K562 (cell line): Measurements from ENCODE around the gene OR5D16. TPM values are rescaled to one million over a fixed set of nuclear protein-coding genes. Genes with fewer than 3 reads are reported as not detected.

Experiments
- ATAC-seq: fragments of 200-7000 bp; cut with Tn5 transposase; 3 replicates; pipeline ENCODE4 v1.9.1; 2020; ENCODE audit warnings: moderate library complexity
- BruUV-seq: library from RNA; stranded (reverse); fragments of 400-500 nt; replicated peaks from 2 replicates; lab custom pipeline; 2021; lab: Mats Ljungman, UMichigan
- CTCF ChIA-PET: fragments of 300-600 bp; formaldehyde crosslinking; extraction: SDS; loops from one replicate; lab custom pipeline; 2021; ENCODE audit warnings: low intra/inter-chr PET ratio; lab: Yijun Ruan, JAX
- POLR2A ChIA-PET: fragments of 300-600, 350-650 bp; sonication (Branson Sonifier 250); formaldehyde crosslinking; extraction: SDS; loops from one replicate; lab custom pipeline; 2021; ENCODE audit warnings: antibody characterized with exemption, inconsistent platforms; lab: Yijun Ruan, JAX
- DNase-seq, 4 experiments: peaks; one replicate each; pipeline versions ENCODE4 v3.0.0 to v3.0.0-alpha.2; 2011 to 2018; ENCODE audit warnings: low spot score in 3 of 4, mixed read lengths in 3 of 4; ENCODE audit errors: extremely low read depth in 1 of 4
- FAIRE-seq: peaks from 2 replicates; lab custom pipeline; 2011; peaks lifted over from hg19 to GRCh38; lab: Jason Lieb, UNC
- H2AFZ ChIP-seq: 2 replicates; pipeline ENCODE4 v1.6.0; 2011; ENCODE audit warnings: low read depth, low read length, control low read depth, inconsistent platforms
- H3K27ac ChIP-seq: fragments of 200-600 bp; 3 replicates; pipeline ENCODE4 v1.8.0; 2011; ENCODE audit warnings: low read depth, mild to moderate bottlenecking, control low read depth, inconsistent platforms, low read length, moderate library complexity, mixed read lengths; ENCODE audit errors: extremely low read depth
- H3K27me3 ChIP-seq, 2 experiments: fragments of 300-600 bp in 1 of 2; 2 replicates in 1 of 2; 3 replicates in 1 of 2; pipeline versions ENCODE4 v1.6.0 to v1.8.0; 2011; ENCODE audit warnings: inconsistent platforms in 2 of 2, low read length in 2 of 2, mild to moderate bottlenecking in 1 of 2, mixed read lengths in 1 of 2, moderate library complexity in 1 of 2; ENCODE audit not compliant: control insufficient read depth in 2 of 2, insufficient read depth in 2 of 2
- H3K36me3 ChIP-seq: fragments of 300-600 bp; 3 replicates; pipeline ENCODE4 v1.8.0; 2011; ENCODE audit warnings: mild to moderate bottlenecking, low read length, inconsistent platforms; ENCODE audit not compliant: control insufficient read depth, insufficient read depth
- H3K4me1 ChIP-seq, 2 experiments: fragments of 200-600 bp in 1 of 2; replicated peaks in 1 of 2; 2 replicates in 1 of 2; 3 replicates in 1 of 2; pipeline versions ENCODE4 v1.5.1 to v1.8.0; 2011; ENCODE audit warnings: inconsistent platforms in 2 of 2, low read length in 2 of 2, mild to moderate bottlenecking in 1 of 2, mixed read lengths in 1 of 2, moderate library complexity in 1 of 2; ENCODE audit not compliant: control insufficient read depth in 2 of 2, insufficient read depth in 2 of 2
- H3K4me2 ChIP-seq: 2 replicates; pipeline ENCODE4 v1.6.1; 2011; ENCODE audit warnings: low read length, control low read depth, inconsistent platforms, mixed read lengths; ENCODE audit not compliant: insufficient read depth
- H3K4me3 ChIP-seq: fragments of 200-600 bp; sonication (generic), shearing (Covaris generic); 2 replicates; pipeline ENCODE4 v1.5.1; 2016; ENCODE audit warnings: control low read depth, inconsistent platforms
- H3K79me2 ChIP-seq: fragments of 200-600 bp; 3 replicates; pipeline ENCODE4 v1.8.0; 2011; ENCODE audit warnings: low read length, inconsistent platforms; ENCODE audit not compliant: control insufficient read depth, insufficient read depth
- H3K9ac ChIP-seq, 2 experiments: 2 replicates each; pipeline versions ENCODE4 v1.6.0 to v1.6.1; 2011; ENCODE audit warnings: low read depth in 2 of 2, low read length in 2 of 2, control low read depth in 1 of 2, inconsistent platforms in 1 of 2, mild to moderate bottlenecking in 1 of 2, mixed read lengths in 1 of 2; ENCODE audit not compliant: insufficient read depth in 1 of 2
- H3K9me1 ChIP-seq: one replicate; pipeline ENCODE4 v1.6.0; 2011; ENCODE audit warnings: inconsistent platforms, mild to moderate bottlenecking, low read length, moderate library complexity; ENCODE audit not compliant: control insufficient read depth, insufficient read depth
- H3K9me3 ChIP-seq: replicated peaks from 2 replicates; pipeline ENCODE4 v1.5.1; 2011; ENCODE audit warnings: low read depth, low read length, inconsistent platforms; ENCODE audit not compliant: control insufficient read depth, insufficient read depth
- H4K20me1 ChIP-seq: replicated peaks from 2 replicates; pipeline ENCODE4 v1.6.1; 2011; ENCODE audit warnings: low read length, inconsistent platforms, mixed read lengths; ENCODE audit not compliant: control insufficient read depth, insufficient read depth
- ARID2 ChIP-seq: fragments of 450-650 bp; IDR thresholded peaks from 2 replicates; pipeline ENCODE4 v1.6.1; 2017; ENCODE audit warnings: antibody characterized with exemption, mild to moderate bottlenecking
- BDP1 ChIP-seq: IDR thresholded peaks from 3 replicates; pipeline ENCODE4 v1.6.1; 2011; ENCODE audit not compliant: insufficient read length, insufficient read depth
- DIDO1 ChIP-seq: fragments of 450-650 bp; IDR thresholded peaks from 2 replicates; pipeline ENCODE4 v1.6.1; 2016; ENCODE audit warnings: low read depth, missing biosample characterization, missing genetic modification characterization
- ELF1 ChIP-seq: fragments of 200-800 bp; sonication (Bioruptor generic); IDR thresholded peaks from 2 replicates; pipeline ENCODE4 v1.6.1; 2016; ENCODE audit warnings: missing genetic modification characterization, missing compliant biosample characterization
- FOXA1 ChIP-seq: fragments of 450-650 bp; IDR thresholded peaks from 2 replicates; pipeline ENCODE4 v1.6.1; 2016; ENCODE audit warnings: mild to moderate bottlenecking, borderline replicate concordance
- FOXK2 ChIP-seq, 2 experiments: fragments of 450-650 bp; IDR thresholded peaks in 1 of 2; conservative IDR thresholded peaks in 1 of 2; 2 replicates each; pipeline ENCODE4 v1.6.1; 2016; ENCODE audit warnings: low read depth in 2 of 2, mild to moderate bottlenecking in 1 of 2
- MYC ChIP-seq, 2 experiments: fragments of 250-450 bp in 1 of 2; sonication (Bioruptor Pico) in 1 of 2; IDR thresholded peaks; 2 replicates each; pipeline versions ENCODE4 v1.5.1 to v1.6.1; 2012 to 2021; ENCODE audit warnings: low read depth in 2 of 2, borderline replicate concordance in 1 of 2, improper control_type of control experiment in 1 of 2, low read length in 1 of 2, mild to moderate bottlenecking in 1 of 2, moderate library complexity in 1 of 2
- RBFOX2 ChIP-seq: fragments of 200-400 bp; formaldehyde crosslinking; IDR thresholded peaks from 2 replicates; pipeline ENCODE4 v1.6.1; 2017; ENCODE audit warnings: low read depth, mild to moderate bottlenecking, low read length, moderate library complexity
- SREBF1 ChIP-seq: fragments of 150-350 bp; IDR thresholded peaks from 2 replicates; pipeline ENCODE4 v1.6.1; 2014; ENCODE audit warnings: antibody characterized with exemption, low read depth, low read length, borderline replicate concordance
- TEAD1 ChIP-seq, 2 experiments: fragments of 450-650 bp in 1 of 2; sonication (generic) in 1 of 2; formaldehyde crosslinking; IDR thresholded peaks; 2 replicates each; pipeline versions ENCODE4 v1.4.0 to v1.8.0; 2020 to 2022; ENCODE audit warnings: mild to moderate bottlenecking in 2 of 2, missing genetic modification reagents in 1 of 2
- TOE1 ChIP-seq, 2 experiments: fragments of 450-650 bp in 1 of 2; sonication (generic) in 1 of 2; formaldehyde crosslinking in 1 of 2; IDR thresholded peaks; 2 replicates each; pipeline versions ENCODE4 v1.7.1 to v1.8.0; 2016 to 2022; ENCODE audit warnings: borderline replicate concordance in 2 of 2, mild to moderate bottlenecking in 2 of 2, antibody characterized with exemption in 1 of 2, inconsistent platforms in 1 of 2, low read depth in 1 of 2, missing genetic modification reagents in 1 of 2, moderate library complexity in 1 of 2
- ZBTB9 ChIP-seq: fragments of 450-650 bp; formaldehyde crosslinking; IDR thresholded peaks from 2 replicates; pipeline ENCODE4 v1.4.0; 2020; ENCODE audit warnings: mild to moderate bottlenecking, moderate library complexity
- ZKSCAN3 ChIP-seq: fragments of 250-450 bp; sonication (Bioruptor Pico); IDR thresholded peaks from 2 replicates; pipeline ENCODE4 v1.4.0; 2020
- ZNF280A ChIP-seq: fragments of 450-650 bp; IDR thresholded peaks from 2 replicates; pipeline ENCODE4 v1.6.1; 2018; ENCODE audit warnings: mild to moderate bottlenecking, low read depth; ENCODE audit not compliant: partially characterized antibody
- ZNF644 ChIP-seq: fragments of 200-800 bp; sonication (Bioruptor generic); IDR thresholded peaks from 2 replicates; pipeline ENCODE4 v1.6.1; 2016; ENCODE audit warnings: low read depth, missing genetic modification characterization, missing compliant biosample characterization
- WGBS: fragments of 100-300 bp; shearing (Covaris generic); methylation state at CpG from one replicate; pipeline ENCODE4 v1.1.6; 2016; ENCODE audit warnings: low coverage, mixed read lengths; ENCODE audit not compliant: insufficient coverage; ENCODE audit errors: missing lambda C conversion rate; 5-methylcytosine and 5-hydroxymethylcytosine counted together
- in situ Hi-C: fragments of 300-500 bp; cut with MboI; formaldehyde crosslinking; loops from 4 replicates; pipeline ENCODE4 v1.15.0; 2018; ENCODE audit warnings: inconsistent platforms, mixed read lengths
- intact Hi-C: fragments of 100-400 bp; cut with micrococcal nuclease; formaldehyde crosslinking; loops from 2 replicates; pipeline ENCODE4 v1.14.2; 2022
- polyA plus RNA-seq, 8 experiments: library from polyadenylated mRNA; depleted of rRNA in 4 of 8; stranded (reverse) in 5 of 8; unstranded in 3 of 8; fragments of >200 nt; fragmentation: Nextera tagmentation in 2 of 8; fragmentation: Illumina TruSeq in 1 of 8; extraction: Ambion mirVana in 2 of 8; extraction: Trizol in 1 of 8; gene quantifications; 2 replicates each; pipeline versions ENCODE4 v1.2.1 to v1.2.3, GENCODE V29; 2011 to 2014; ENCODE audit warnings: inconsistent platforms in 1 of 8, missing spikeins in 1 of 8
- total RNA-seq, 7 experiments: library from RNA; depleted of rRNA in 6 of 7; stranded (reverse); fragments of >200 nt in 6 of 7; fragmentation: Illumina TruSeq in 2 of 7; extraction: Trizol in 2 of 7; gene quantifications; 2 replicates each; pipeline versions ENCODE4 v1.2.1 to v1.2.3, GENCODE V29; 2011 to 2021; ENCODE audit warnings: low replicate concordance in 1 of 7

Gene OR5D16
- total and polyA plus RNA-seq, 9 of the 15 experiments (the other 6 are each of a cell fraction or from before 2014, with no cell fraction given) = not detected

- no peak for TF ChIP-seq ZKSCAN3 (CRISPR knock-in tag)
- TF ChIP-seq RBFOX2 = no peak
- no peak for TF ChIP-seq SREBF1
- no peak for TF ChIP-seq MYC (IDR thresholded peaks at IDR 0.05; ENCODE audit: low read depth, low read length)
- no peak for TF ChIP-seq MYC (CRISPR knock-in tag; IDR thresholded peaks at IDR 0.05; ENCODE audit: borderline replicate concordance, low read depth)
- TF ChIP-seq ZNF644 = no peak
- TF ChIP-seq ARID2 = no peak
- no peak for TF ChIP-seq FOXA1
Observed at GRCh38 chr11:55811067-55811466, 27.5 kb upstream of the OR5D16 start, which contains the start of gene OR5L1 (continued).

- Histone ChIP-seq H3K4me3 (no peak within 1 kb of the TSS), H3K4me1 (no peaks in the 10 kb centered on the region), H3K36me3 (no peaks in the 10 kb centered on the region), H4K20me1 (no peaks in the 10 kb centered on the region), H3K4me2 (no peak within 1 kb of the TSS), H3K27ac (no peak within 1 kb of the TSS), H3K9me3 (no peaks in the 10 kb centered on the region), H3K9ac (no peak within 1 kb of the TSS), H3K27me3 (no peaks in the 10 kb centered on the region), H2AFZ (no peak within 1 kb of the TSS), H3K9me1 (no peaks in the 10 kb centered on the region), H3K79me2 (no peaks in the 10 kb centered on the region)
- ATAC-seq (no peak), FAIRE-seq (no peak), DNase-seq (no peak)
- BruUV-seq = no TSS peak
- POLR2A ChIA-PET = no interaction called here
- CTCF ChIA-PET = no interaction called here
- WGBS = 6% methylated on average over 5 of the region's 5 CpGs
- in situ Hi-C loops (no loop called here), intact Hi-C loops (no loop called here)
- TF ChIP-seq ZBTB9 (CRISPR knock-in tag) = no peak
- TF ChIP-seq TOE1 (IDR thresholded peaks at IDR 0.05; ENCODE audit: borderline replicate concordance) = no peak
- no peak for TF ChIP-seq TOE1 (CRISPR knock-in tag; IDR thresholded peaks at IDR 0.05; ENCODE audit: borderline replicate concordance, low read depth)
- no peak for TF ChIP-seq ZNF280A
- TF ChIP-seq FOXK2 (conservative IDR thresholded peaks at IDR 0.05 in 1 of 2, IDR thresholded peaks at IDR 0.05 in 1 of 2; ENCODE audit: low read depth in 2 of 2) = no peak
- TF ChIP-seq DIDO1 (tag) = no peak
- TF ChIP-seq TEAD1 (CRISPR knock-in tag; IDR thresholded peaks at IDR 0.05) = no peak
- no peak for TF ChIP-seq BDP1
- no peak for TF ChIP-seq ELF1 (tag)
Observed at GRCh38 chr11:55819330-55819729, 19.2 kb upstream of the OR5D16 start, which contains the start of gene OR5D18. OR5D18 (plus strand) TSS chr11:55819630; CDS start chr11:55819630, 0 bp downstream.
